NCI-H748 (cell line): ENCODE data around the gene ACOT11.

ENCODE experiments used
- DNase-seq: peaks from one replicate; lab custom pipeline; 2025; ENCODE audit not compliant: unreplicated experiment; lab: John Stamatoyannopoulos, UW

ACOT11 gene

GRCh38 chr1:54640863-54641836 is 93.1 kb downstream of the ACOT11 start, which contains the start of gene MROH7:
Gene MROH7, plus strand, starts transcription at chr1:54641786. Its CDS starts 11,141 bp downstream, at chr1:54652927.
- no peak for DNase-seq

GRCh38 chr1:54643736-54644135 is 95.7 kb downstream of the ACOT11 start:
- no peak for DNase-seq

- no peak for DNase-seq
These were observed 98.0 kb downstream of the ACOT11 start for GRCh38 chr1:54645806-54646676.

GRCh38 chr1:54649130-54649898 is 101.3 kb downstream of the ACOT11 start:
- DNase-seq, result no peak

- DNase-seq, result no peak
These were observed 101.9 kb downstream of the ACOT11 start for GRCh38 chr1:54649921-54650320.

GRCh38 chr1:54650417-54650816 is 102.4 kb downstream of the ACOT11 start:
- no peak for DNase-seq

- DNase-seq, result no peak
These were observed 103.6 kb downstream of the ACOT11 start for GRCh38 chr1:54651608-54652007.

- DNase-seq, result no peak
These were observed 104.1 kb downstream of the ACOT11 start for GRCh38 chr1:54652168-54652567.

- DNase-seq, result no peak
These were observed 105.0 kb downstream of the ACOT11 start for GRCh38 chr1:54653036-54653435.

GRCh38 chr1:54658164-54658913 is 110.3 kb downstream of the ACOT11 start:
- no peak for DNase-seq
